ENCODE measurements around the gene VPS11.

DNA sequence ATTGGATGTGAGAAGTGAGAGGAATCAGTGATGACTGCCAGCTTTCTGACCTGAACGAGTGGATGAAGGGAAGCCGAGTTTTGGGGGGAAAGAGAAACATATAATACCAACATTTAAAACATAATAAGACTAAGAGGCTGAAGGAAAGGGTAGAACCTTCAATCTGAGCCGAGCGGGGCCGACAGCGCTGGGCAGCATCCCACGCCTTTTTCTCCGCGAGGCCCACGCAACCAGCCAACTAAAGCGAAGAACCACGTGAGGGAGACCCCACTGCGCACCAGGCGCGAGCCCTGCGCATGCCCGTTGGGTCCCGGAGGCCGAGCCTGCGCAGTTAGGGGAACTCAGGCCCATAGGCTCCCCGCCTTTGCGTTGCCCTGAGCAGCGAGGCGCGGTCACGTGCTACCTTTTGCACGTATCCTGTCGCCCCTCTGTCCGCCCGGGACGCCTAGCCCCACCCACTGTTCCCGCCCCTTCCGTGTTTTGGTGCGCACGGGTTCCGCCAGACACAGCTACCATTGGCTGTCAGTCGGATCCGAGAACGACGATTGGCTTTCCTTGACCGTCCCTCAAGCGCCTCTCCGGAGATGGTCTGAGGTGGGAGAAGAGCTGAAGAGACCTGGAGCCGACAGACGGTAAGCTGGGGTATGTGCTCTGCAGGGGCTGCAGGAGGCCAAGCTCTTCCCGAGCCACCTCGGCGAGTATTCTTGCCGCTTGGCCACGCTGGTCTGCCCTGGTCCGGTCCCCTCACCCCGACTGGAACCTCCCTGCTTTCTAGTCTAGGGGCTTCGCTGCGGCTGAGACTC, 53.6 kb downstream of the VPS11 start, which contains the start of gene HINFP:
- TF ChIP-seq, protein P1, sequence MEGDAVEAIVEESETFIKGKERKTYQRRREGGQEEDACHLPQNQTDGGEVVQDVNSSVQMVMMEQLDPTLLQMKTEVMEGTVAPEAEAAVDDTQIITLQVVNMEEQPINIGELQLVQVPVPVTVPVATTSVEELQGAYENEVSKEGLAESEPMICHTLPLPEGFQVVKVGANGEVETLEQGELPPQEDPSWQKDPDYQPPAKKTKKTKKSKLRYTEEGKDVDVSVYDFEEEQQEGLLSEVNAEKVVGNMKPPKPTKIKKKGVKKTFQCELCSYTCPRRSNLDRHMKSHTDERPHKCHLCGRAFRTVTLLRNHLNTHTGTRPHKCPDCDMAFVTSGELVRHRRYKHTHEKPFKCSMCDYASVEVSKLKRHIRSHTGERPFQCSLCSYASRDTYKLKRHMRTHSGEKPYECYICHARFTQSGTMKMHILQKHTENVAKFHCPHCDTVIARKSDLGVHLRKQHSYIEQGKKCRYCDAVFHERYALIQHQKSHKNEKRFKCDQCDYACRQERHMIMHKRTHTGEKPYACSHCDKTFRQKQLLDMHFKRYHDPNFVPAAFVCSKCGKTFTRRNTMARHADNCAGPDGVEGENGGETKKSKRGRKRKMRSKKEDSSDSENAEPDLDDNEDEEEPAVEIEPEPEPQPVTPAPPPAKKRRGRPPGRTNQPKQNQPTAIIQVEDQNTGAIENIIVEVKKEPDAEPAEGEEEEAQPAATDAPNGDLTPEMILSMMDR (conservative IDR thresholded peaks at IDR 0.05; ENCODE audit: low read depth in 2 of 2), result no peak
- TF ChIP-seq REST (IDR thresholded peaks at IDR 0.05; ENCODE audit: unreplicated experiment), result no peak
- TF ChIP-seq EZH2 (IDR thresholded peaks at IDR 0.05; ENCODE audit: low read depth, unreplicated experiment), result no peak
- no peak for TF ChIP-seq EZH2phosphoT487 (IDR thresholded peaks at IDR 0.05; ENCODE audit: unreplicated experiment)
- TF ChIP-seq ZNF114 (CRISPR knock-in tag; IDR thresholded peaks at IDR 0.05), result no peak
- TF ChIP-seq CREB1 (CRISPR knock-in tag; IDR thresholded peaks at IDR 0.05; ENCODE audit: low read depth), result peak; percentile 25; the same call in 1 of the 2 replicates
- TF ChIP-seq POLR2AphosphoS5 (IDR thresholded peaks at IDR 0.05; ENCODE audit: low read depth), result peak; percentile 92
- TF ChIP-seq, protein P2, sequence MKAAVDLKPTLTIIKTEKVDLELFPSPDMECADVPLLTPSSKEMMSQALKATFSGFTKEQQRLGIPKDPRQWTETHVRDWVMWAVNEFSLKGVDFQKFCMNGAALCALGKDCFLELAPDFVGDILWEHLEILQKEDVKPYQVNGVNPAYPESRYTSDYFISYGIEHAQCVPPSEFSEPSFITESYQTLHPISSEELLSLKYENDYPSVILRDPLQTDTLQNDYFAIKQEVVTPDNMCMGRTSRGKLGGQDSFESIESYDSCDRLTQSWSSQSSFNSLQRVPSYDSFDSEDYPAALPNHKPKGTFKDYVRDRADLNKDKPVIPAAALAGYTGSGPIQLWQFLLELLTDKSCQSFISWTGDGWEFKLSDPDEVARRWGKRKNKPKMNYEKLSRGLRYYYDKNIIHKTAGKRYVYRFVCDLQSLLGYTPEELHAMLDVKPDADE (IDR thresholded peaks at IDR 0.05), result 0 out of 2 replicates have a peak, but pooled peaks have one; percentile 59
- TF ChIP-seq ZNF462 (CRISPR knock-in tag; IDR thresholded peaks at IDR 0.05), result no peak

Data from GM23338 (cell line).